GM19452 (cell line): Measurements from ENCODE around the gene MAN1A2.
A peak's percentile ranks its signal among the peaks of the same experiment; 100 is the strongest.
"Not testable (repeated sequence)": the region's sequence is repeated elsewhere in the genome, so short reads cannot be mapped to it uniquely, and the experiment has no call there.

ENCODE experiments used
- ATAC-seq: cut with Tn5 transposase; IDR thresholded peaks from one replicate; pipeline ENCODE4 v1.9.1; 2021; ENCODE audit not compliant: unreplicated experiment

The MAN1A2 gene

DNA sequence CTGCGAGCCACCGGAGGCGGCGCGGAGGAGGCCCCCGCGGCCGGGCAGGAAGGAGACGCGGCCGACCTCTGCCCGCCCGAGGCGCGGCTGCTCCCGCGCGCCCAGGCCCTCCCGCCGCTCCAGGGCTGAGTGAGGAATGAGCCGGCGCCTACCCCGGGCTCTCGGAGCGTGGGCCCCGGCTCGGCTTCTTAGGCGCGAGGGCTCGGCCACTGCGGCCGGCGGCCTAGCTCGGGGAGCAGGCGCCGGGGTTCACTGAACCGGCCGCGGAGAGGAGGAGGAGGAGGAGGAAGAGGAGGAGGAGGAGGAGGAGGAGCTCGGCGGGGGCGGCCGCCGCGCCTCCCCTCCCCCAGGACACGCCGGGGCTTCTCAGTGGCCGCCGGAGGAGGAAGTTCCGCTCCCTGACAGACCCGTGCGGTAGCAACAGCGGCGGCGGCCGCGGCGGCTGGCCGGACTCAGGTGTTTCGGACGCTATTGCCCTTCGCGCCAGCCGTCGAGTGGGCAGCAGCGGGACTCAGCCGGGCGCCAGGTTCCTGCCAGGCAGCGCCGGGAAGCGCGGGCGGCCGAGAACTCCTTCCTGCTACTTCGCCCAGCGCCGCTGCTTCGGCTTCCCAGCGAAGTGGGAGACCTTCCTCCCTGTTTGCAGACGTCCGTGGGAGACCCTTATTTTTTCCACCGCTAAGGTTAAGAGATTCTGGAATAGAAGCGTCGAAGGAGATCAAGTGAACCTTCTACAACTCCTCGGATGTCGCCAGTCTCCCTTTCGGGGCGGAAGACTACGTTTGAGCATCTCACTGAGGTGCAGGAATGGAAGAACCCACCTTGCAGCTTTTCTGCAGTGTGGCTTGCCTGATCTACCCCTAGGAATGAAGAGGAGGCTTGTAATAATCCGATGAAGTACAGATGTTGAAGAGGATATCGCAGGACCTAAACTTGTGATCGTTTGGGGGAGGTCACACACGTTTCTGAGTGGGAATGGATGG lies at the start of gene MAN1A2:
Gene MAN1A2, plus strand, starts transcription at position 404 of the 980 bp plus-strand sequence. CDS start 735 bp downstream, outside the sequence.
- peak; percentile 61 for ATAC-seq

DNA sequence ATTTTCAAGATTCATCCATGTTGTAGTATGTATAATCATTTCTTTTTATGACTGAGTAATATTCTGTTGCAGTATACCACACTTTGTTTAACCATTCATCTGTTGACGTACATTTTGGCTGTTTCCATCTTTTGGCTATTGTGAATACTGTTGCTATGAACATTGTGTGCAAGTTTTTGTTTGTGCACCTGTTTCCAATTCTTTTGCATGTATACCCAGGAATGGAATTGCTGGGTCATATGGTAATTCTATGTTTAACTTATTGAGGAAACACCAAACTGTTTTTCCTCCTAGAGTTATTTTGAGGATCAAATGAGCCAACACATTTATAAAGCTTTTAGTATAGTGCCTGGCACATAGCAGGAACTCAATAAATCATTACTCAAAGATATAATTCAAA lies 49.2 kb upstream of the MAN1A2 start:
- no peak for ATAC-seq

DNA sequence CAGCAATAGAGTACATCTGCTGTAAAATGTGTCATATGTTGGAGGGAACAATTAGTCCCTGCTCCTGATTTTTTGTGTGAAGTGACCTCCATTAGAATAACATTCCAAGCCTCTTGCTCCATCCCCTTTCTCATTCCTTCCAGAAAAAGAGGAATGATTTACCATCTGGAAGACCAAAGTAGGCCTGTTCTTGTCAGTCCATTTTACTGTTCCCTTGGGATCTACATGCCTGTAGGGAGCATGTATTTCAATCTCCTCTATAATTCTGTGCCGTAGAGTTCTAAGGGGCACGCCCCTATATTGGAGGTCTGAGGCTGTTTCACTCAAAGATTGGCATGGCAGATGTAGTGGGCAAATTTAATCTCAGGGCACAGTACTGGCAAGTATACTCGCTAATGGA lies 48.8 kb upstream of the MAN1A2 start:
- ATAC-seq, result no peak

DNA sequence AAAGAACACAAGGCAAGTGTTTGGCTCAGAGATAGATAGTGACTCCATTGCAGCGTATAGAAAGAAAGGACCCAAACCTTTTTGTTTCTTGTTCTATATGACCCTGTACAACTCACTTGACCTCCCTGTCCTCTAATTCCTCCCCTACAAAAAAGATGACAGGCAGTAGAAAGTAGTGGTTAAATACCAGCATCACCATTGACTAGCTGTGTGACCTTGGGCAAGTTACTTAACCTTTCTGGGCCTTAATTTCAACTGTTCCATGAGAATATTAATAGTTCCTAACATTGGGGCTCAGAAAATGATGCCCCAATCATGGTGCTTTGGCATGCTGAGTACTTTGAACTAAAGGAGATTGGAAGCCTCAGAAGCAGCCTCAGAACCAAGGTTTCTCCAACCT lies 46.7 kb upstream of the MAN1A2 start:
- no peak for ATAC-seq

DNA sequence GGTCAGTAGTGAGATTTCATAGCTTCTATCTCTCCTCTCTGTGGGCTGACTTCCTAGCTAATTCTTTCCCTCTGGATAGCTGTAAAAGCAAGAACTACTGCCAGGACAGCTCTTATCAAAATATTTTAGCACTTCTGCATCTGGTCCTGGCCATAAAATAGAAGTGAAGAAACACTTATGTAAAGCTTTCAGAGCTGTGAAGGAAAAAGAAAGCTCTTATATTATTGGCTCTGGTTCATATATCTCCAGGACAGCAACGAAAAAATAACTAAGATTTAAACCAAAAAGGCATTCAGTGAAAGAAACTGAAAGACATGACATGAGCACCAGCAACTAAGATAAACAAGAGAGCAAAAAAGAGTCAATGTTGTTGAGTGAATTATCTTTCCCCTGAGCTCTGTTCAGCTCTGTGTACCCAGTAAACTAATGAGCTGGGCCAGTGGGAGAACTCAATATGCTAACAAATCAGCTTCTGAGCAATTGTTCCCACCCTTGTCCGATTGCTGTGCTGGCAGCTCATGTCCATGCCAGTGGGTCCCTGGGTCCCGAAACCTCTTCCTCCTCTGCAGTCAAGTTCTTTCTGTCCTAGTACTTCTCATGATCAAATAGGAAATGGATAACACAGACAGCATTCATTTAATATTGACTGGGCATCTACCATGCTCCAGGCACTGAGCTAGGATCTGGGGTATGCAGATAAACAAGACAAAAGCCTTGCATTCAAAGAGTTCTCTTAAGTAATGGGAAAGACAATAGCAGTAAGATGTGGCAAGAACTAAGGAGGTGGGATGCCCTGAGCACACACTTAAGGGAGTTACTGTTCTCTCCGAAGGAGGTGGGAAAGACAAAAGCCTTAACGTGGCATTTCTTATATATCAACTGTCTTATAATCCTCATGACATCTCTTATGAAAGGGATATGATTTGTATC lies 45.3 kb upstream of the MAN1A2 start:
- ATAC-seq, result no peak

DNA sequence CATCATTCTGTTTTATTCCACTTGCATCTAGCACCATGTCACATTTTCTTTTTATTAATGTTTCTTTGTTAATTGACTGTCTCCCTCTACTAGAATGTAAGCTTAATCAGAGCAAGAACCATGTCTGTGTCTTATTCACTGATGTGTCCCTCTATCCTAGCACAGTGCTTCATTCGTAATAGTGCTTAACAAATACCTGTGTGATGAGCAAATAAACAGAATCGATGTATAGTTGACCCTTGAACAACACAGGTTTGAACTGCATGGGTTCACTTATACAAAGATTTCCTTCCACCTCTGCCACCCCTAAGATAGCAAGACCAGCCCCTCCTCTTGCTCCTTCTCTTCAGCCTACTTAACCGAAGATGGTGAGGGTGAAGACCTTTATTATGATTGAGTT lies 42.9 kb upstream of the MAN1A2 start:
- ATAC-seq, result no peak

DNA sequence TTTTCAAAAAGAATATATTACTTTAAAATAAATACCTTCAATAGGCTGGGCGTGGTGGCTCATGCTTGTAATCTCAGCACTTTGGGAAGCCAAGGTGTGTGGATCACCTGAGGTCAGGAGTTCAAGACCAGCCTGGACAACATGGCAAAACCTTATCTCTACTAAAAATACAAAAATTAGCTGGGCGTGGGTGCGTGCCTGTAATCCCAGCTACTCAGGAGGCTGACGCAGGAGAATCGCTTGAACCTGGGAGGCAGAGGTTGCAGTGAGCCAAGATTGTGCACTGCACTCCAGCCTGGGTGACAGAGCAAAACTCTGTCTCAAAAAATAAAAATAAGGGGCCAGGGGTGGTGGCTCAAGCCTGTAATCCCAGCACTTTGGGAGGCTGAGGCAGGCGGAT lies 41.2 kb upstream of the MAN1A2 start:
- ATAC-seq, result not testable (repeated sequence)

DNA sequence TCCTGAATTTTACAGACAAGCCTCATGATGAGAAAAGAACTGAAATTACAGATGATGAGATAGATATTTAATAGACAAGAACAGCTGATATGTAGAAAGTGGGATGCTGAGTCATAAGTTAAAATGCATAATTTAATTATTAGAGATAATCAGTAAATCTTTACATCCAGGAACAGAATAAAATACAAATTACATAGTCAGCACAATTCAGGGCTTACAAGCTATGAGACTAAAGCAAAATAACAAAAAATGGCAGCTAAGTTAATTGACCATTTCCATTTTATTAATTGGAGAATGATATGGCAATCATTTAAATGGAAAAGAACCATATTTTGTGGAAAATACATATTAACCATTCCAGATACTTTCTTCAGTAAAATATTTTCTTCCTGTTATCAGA lies 40.2 kb upstream of the MAN1A2 start:
- no peak for ATAC-seq

DNA sequence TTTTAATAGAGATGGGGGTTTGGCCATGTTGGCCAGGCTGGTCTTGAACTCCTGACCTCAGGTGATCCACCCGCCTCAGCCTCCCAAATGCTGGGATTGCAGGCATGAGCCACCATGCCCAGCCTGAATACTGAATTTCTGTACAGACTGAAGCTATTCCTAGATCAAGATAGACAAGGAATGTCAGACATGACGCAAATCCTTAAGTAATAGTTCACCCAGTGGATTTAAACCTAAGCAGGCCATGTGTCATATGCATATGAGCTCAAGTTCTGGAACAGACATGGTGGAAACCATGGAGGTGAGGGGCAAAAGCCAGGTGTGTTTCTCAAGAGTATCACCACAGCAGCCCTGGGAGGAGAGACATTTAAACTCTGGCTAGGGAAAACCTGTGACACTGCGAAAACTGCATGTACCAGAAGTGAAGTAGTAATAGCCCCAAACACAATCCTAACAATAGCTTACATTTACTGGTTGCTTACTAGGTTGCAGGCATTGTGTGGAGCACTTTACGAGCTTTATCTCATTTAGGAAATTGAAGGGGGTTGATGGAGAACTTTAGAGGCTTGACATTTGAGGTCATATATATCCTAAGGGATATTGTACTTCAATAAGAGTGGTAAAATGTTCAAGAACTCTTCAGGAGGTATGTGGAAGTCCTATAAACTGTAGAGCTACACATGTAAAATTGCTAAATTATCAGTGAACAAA lies 31.7 kb upstream of the MAN1A2 start:
- no peak for ATAC-seq

DNA sequence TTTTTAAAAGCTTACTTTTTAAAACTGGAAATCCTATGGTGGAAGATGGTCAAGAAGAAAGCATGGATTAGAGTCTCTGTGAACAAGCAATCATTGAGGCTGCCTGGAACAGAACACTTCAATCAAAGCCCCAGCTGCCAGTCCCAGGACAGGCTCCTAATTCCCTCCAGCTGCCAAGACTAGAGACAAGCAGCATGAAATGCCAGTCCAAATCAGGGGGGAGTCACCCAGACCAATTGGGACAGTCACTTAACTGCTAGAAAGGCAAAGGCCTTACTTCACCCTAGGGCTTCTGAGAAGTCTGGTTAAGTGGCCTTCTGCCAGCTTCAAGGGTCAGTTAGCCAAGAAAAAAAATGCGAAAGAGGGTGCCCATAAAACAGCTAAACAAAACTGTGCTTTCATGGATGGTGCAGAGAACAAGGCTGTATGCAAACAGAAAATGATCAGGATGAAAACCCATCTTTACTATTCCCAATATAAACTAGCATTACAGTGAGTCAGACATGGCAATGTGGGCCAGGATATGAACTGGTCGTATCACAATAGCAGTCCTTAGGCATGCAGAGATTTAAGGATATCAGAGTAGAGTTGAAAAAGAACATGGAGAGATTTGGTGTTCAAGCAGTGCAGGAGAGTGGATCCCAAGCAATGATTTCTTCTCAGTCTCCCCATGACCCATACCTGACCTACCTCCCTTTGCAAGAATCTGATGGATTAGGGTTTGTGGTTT lies 31.0 kb upstream of the MAN1A2 start:
- ATAC-seq, result no peak

DNA sequence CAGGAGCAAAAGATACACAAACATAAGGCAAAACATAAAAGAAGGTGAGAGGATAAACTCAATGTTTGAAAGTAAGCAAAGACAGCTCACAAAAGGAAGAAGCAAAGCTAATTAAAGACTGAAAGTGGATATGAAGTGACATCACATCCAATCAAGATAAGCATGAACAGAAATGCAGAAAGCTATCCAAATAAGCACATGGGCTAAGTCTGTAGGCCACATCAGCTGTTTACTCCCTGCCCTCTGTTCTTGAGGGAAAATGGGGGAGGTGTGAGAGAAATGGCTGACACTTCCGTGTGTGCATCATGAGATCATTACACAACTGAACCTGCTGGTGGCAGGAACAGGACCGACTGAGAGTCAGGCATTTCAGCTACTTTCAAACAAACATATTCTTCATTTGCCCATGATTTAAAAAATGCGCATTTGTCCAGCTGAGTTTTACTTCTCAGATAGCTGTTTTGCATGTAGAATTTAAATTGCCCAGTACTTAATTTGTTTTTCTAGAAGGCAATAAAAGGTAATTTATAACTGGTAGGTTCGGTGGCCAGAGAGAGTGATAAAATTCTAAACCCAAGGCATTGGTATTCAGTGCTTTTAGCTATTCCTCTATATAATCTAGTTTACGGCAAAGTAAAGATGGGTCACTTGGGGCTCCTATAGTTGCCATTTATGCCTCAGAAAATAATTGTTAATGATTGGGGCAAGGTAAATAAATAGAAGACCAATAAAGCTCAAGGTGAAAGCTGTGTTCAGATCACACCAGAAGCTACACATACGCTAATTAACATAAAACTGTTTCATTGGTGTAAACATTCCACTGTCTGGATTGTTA lies 27.2 kb upstream of the MAN1A2 start:
- no peak for ATAC-seq

DNA sequence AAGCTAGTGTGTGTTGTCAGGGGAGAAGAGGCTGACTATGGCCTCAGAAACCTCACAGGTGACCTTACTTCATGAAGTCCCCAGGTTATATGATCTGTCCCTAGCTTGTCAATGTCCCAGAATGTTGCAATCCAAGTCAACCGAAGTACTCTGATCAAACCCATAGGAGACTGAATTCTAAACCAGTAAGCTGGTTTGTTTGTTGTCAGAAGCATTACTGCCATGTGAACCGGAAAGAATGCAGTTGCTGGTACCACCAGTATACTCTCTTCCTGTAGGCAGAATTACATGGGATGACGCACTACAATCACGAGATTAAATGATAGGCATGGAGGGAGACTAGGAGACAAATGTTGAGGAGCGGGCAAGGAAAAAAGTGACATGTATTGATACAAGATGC lies 26.1 kb upstream of the MAN1A2 start:
- no peak for ATAC-seq

DNA sequence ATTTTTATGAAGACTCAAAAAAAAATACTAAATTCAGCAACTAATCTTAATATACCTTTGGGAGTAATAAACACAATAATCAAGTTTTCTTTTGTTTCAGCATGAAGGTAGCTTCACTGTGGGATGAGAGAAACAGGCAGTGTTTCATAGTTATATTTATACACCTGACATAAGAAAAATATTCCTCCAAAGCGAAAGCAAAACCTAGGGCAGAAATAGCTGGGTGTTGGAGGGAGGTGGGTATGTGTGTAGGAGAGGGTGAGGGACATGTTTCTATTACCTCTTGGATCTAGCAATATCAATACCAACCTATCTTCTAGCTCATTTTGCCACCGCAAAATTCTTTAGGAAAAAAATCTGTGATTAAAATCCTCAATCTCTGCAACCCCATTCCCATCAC lies 24.9 kb upstream of the MAN1A2 start:
- ATAC-seq, result no peak

DNA sequence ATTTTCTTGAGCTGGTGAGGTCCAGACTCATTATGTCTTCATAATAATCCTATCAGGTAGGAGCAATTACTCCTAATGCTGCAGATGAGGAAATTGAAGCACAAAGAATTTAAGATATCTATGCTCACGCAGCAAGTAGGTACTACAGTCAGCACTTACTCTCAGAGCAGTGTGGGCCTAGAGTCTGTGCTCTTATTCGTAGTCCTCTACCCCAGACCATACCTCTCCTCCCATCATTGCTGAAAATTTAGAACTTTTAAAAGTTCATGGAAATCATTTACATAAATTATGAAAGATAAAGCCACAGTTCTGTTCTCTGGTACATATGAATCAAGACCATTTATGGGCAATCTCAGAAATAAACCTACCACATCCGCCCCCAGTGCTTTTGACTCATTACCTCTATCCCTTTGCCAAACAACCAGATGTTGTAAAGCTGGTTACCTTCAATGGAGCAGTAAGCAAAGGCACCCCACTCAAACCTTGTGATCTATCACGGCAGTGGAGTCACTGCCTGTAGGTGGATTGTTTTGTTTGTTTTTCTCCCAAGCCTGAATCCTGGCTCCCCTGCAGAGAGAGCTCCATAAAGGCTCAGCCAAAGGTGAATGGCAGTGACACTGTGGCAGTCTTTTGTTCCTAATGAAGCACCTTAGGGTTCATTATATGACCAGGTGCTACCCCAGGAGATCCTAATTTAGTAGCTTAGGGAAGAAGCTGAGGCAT lies 20.9 kb upstream of the MAN1A2 start:
- no peak for ATAC-seq

DNA sequence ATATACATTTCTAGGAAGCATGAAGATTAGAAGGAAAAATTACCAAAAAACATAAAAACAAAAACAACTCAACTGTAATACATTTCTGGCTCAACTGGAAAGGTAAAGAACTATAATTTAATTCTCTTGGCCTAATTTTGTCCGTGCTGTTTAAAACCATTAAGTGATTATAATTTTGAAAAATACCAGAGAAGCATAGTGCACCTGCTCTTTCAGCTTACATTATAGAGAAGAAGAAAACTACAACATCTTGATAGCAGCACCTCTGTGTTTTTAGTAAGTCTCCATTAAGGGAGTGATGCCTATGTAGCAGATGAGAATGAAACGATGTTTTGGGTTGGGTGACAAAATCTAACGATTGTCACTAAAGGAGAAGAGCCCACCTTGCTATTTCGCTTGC lies 19.3 kb upstream of the MAN1A2 start:
- no peak for ATAC-seq

DNA sequence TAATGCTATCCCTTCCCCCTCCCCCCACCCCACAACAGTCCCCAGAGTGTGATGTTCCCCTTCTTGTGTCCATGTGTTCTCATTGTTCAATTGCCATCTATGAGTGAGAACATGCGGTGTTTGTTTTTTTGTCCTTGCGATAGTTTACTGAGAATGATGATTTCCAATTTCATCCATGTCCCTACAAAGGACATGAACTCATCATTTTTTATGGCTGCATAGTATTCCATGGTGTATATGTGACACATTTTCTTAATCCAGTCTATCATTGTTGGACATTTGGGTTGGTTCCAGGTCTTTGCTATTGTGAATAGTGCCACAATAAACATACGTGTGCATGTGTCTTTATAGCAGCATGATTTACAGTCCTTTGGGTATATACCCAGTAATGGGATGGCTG lies 14.6 kb upstream of the MAN1A2 start:
- ATAC-seq, result not testable (repeated sequence)

DNA sequence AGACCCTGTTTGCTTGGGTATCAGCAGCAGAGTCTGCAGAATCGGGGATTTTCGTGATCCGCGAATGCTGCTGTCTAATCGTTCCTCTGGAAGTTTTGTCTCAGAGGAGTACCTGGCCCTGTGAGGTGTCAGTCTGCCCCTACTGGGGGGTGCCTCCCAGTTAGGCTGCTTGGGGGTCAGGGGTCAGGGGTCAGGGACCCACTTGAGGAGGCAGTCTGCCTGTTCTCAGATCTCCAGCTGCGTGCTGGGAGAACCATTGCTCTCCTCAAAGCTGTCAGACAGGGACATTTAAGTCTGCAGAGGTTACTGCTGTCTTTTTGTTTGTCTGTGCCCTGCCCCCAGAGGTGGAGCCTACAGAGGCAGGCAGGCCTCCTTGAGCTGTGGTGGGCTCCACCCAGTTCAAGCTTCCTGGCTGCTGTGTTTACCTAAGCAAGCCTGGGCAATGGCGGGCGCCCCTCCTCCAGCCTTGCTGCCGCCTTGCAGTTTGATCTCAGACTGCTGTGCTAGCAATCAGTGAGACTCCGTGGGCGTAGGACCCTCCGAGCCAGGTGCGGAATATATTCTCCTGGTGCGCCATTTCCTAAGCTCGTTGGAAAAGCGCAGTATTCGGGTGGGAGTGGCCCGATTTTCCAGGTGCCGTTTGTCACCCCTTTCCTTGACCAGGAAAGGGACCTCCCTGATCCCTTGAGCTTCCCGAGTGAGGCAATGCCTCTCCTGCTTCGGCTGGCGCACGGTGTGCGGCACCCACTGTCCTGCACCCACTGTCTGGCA lies 9.2 kb upstream of the MAN1A2 start:
- not testable (repeated sequence) for ATAC-seq

DNA sequence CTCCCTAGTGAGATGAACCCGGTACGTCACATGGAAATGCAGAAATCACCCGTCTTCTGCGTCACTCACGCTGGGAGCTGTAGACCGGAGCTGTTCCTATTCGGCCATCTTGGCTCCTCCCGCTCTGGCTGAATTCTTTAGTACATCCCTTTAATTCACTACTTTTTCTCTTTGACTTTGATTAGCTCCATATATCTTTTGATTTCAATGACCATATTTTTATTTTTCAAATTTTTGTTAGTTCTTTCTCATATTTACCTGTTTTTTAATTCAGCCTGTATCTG lies 8.7 kb upstream of the MAN1A2 start:
- ATAC-seq, result not testable (repeated sequence)
